Measurements from ENCODE around the gene BASP1.
"Not testable (repeated sequence)": the region's sequence is repeated elsewhere in the genome, so short reads cannot be mapped to it uniquely, and the experiment has no call there.

The BASP1 gene

DNA sequence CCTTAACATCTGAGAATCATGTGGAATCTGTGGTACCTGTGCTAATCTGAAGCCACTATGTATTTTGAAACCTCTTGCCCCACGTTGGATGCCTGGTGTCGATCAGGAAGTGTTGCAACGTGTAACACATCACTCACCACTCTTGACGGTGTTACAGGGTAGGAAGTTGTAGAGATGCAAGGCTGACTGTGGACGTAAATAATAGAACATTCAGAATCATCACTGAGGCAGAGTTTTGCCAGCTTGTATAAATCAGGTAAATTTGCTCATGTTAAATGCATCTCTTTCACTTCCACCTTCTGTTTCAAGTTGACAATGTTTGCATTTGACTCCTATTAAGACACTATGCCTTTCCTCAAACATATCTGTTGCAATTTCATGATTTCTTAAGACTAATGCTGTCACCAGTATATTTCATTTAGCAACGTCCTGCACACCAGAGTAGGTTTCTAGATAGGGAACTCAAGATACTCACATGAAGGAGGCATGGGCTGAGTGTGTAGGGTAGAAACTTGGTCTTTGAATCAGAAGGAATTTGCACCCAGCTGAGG, 38.1 kb downstream of the BASP1 start:
- DNase-seq (ENCODE audit: low read depth, low spot score) = no peak

GRCh38 chr5:17256171-17256570, 38.7 kb downstream of the BASP1 start:
- no peak for DNase-seq (ENCODE audit: low read depth, low spot score)

- no peak for DNase-seq (ENCODE audit: low read depth, low spot score)
Measured at GRCh38 chr5:17256839-17257238, 39.4 kb downstream of the BASP1 start.

DNA sequence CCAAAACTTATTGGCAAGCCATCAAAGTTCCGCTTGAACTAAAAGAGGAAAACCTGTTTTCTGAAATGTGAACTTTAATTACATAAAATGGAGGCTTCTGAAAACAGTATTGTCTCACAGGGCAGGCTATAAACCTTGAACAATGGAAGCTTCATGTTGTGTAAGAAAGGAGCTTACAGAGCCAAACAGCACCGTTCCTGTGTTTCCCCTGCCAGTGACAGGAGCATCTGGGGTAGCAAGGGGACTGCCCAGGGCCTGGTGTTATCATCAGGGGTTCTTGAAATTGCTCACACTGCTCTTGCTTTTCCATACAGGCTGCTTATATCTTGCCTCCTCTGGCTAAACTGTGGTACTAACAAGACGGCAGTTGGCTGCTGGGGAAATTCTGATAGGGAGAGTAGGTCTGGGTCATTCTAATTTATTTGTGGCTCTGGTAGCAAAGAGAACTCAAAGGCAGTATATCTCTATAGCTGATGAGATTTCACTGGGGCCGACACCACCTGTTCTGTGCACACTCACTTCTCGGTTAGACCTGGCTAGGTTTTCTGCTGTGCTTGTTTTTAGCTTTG, 40.4 kb downstream of the BASP1 start:
- DNase-seq (ENCODE audit: low read depth, low spot score) = no peak

- DNase-seq (ENCODE audit: low read depth, low spot score) = no peak
Measured at GRCh38 chr5:17258431-17258830, 41.0 kb downstream of the BASP1 start.

GRCh38 chr5:17259012-17259411, 41.6 kb downstream of the BASP1 start:
- not testable (repeated sequence) for DNase-seq (ENCODE audit: low read depth, low spot score)

GRCh38 chr5:17259630-17260257, 42.3 kb downstream of the BASP1 start:
- DNase-seq (ENCODE audit: low read depth, low spot score) = no peak

DNA sequence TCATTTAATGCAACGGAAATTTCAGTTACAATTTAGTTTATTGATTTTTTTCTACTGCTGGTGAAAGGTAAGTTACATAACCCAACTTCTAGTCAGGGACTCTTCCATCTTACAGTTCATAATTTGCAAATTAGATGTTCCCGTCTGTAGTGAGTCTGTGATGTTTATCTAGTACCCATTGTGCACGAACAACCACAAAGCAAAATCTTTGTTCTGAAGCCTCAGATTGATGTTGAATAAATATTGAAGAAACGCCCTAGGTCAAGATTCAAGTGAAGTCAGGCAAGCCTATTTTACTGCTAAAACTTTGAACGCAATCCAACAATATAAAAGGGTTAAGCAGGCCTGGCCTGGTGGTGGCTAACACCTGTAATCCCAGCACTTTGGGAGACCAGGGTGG, 43.1 kb downstream of the BASP1 start:
- DNase-seq (ENCODE audit: low read depth, low spot score) = no peak

DNA sequence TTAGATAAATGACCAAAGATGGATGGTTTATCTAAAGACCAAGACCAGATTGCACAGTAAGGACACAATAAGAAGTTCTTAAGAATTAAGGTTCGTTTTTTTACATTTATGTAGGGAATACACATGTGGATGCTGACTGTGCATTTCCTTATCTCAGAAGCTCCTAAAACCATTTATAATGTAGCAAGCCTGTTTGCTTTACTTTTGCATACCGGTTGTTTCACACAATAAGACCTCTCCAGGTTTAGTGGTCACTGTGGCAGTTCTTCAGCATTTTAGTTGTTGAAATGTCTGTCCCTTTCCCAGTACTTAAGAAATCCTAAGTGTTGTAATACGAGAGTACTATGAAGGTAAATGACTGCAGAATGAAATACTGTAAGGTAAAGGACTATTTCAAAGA, 43.6 kb downstream of the BASP1 start:
- DNase-seq (ENCODE audit: low read depth, low spot score) = no peak

DNA sequence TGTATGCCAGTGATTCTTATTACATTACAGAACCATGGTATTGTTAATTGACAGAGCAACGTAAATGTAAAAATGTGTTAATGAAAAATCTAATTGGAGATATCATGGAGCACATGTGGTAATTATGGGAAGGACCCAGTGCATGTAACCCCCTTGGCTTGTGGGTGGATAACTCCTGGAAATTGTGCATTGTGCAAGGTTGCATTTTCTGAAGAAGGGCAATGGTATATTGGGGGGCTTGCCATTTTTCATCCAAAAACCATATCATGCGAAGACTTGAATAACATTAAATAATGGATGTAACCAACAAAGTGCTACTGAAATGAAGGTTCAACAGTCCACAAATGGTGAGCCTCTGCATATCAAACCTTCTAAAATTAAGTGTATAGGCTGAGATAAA, 47.6 kb downstream of the BASP1 start:
- DNase-seq (ENCODE audit: low read depth, low spot score) = no peak

GRCh38 chr5:17267106-17267505, 49.7 kb downstream of the BASP1 start:
- no peak for DNase-seq (ENCODE audit: low read depth, low spot score)

- DNase-seq (ENCODE audit: low read depth, low spot score) = no peak
Measured at GRCh38 chr5:17269201-17269600, 51.8 kb downstream of the BASP1 start.

GRCh38 chr5:17272111-17272510, 54.7 kb downstream of the BASP1 start:
- DNase-seq (ENCODE audit: low read depth, low spot score) = no peak

DNA sequence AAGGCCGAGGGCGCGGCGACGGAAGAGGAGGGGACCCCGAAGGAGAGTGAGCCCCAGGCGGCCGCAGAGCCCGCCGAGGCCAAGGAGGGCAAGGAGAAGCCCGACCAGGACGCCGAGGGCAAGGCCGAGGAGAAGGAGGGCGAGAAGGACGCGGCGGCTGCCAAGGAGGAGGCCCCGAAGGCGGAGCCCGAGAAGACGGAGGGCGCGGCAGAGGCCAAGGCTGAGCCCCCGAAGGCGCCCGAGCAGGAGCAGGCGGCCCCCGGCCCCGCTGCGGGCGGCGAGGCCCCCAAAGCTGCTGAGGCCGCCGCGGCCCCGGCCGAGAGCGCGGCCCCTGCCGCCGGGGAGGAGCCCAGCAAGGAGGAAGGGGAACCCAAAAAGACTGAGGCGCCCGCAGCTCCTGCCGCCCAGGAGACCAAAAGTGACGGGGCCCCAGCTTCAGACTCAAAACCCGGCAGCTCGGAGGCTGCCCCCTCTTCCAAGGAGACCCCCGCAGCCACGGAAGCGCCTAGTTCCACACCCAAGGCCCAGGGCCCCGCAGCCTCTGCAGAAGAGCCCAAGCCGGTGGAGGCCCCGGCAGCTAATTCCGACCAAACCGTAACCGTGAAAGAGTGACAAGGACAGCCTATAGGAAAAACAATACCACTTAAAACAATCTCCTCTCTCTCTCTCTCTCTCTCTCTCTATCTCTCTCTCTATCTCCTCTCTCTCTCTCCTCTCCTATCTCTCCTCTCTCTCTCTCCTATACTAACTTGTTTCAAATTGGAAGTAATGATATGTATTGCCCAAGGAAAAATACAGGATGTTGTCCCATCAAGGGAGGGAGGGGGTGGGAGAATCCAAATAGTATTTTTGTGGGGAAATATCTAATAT, 58.1 kb downstream of the BASP1 start:
- DNase-seq (ENCODE audit: low read depth, low spot score) = no peak

- no peak for DNase-seq (ENCODE audit: low read depth, low spot score)
Measured at GRCh38 chr5:17276445-17276844, 59.0 kb downstream of the BASP1 start.

- DNase-seq (ENCODE audit: low read depth, low spot score) = no peak
Measured at GRCh38 chr5:17277907-17278306, 60.5 kb downstream of the BASP1 start.

GRCh38 chr5:17278931-17279330, 61.5 kb downstream of the BASP1 start:
- no peak for DNase-seq (ENCODE audit: low read depth, low spot score)

DNA sequence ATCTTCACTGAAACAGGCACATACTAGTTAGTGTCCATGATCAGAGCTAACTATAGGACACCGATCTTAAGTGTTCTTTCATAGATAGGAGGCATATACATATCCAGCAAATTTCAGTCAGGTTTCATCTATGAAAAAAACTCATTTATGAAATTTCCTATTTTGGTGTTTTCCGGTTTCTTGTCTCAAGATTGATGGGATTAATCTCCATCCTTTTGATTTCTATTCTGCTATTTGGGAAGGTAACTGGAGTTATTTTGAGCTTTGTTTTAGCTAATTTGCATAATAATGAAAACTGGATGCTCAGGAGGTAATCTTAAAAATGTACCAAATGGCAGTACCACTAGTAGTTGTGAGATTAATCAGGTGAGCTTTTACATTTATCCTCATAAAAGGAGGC, 62.1 kb downstream of the BASP1 start:
- no peak for DNase-seq (ENCODE audit: low read depth, low spot score)

- no peak for DNase-seq (ENCODE audit: low read depth, low spot score)
Measured at GRCh38 chr5:17282283-17283120, 65.1 kb downstream of the BASP1 start.

DNA sequence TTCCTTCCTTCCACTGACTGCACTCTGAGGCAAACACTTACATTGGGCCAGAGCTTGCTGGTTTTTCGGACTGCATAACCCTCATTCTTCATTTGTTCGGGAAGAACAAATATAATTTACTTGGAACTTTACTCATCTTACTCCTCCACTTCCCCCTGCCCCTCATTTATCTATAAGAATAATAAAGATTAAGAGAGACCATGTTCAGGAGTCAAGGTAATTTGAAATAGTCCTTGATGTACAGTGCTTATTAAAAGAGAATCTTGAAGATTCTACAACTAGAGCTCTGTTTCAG, 65.6 kb downstream of the BASP1 start:
- DNase-seq (ENCODE audit: low read depth, low spot score) = no peak

DNA sequence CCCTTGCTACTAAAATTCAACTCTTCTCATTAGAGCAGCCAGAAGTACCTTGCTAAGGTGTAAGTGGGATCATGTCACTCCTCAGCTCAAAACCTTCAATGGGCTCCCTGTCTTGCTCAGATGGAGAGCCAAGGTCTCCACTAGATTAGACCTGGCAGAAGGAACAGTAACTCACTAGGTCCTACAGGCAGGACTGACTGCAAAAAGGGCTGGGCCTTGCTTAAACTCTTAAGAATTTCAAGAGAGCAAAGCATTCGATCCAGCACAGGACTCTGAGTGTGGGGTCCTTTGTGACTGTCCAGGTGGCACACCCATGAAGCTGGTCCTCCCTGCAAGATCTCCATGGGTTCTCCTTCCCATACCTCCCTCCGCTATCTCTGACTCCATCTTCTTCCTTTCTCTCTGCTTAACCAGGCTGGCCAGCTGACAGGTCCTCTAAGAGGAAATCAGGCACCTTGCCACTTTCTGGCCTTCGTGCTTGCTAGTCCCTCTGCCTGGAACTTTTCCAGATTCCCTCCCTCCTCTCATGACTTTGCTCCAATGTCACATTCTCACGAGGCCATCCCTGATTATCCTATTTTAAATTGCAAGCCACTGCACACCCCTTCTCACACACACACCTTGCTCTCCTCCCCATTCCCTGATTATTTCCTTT, 70.2 kb downstream of the BASP1 start:
- no peak for DNase-seq (ENCODE audit: low read depth, low spot score)

Measured in activated CD4-positive, CD25-positive, alpha-beta regulatory T cell treated with anti-CD3 and anti-CD28 coated beads, Interleukin-2, amount 50 U/mL, for 16 hours (primary cell).